LHCN-M2 (cell line): ENCODE data around the gene COPZ2. TPM values are rescaled to one million over a fixed set of nuclear protein-coding genes. Genes with fewer than 3 reads are reported as not detected.
A peak's percentile ranks its signal among the peaks of the same experiment; 100 is the strongest.

ENCODE experiments used
- DNase-seq: peaks from one replicate; pipeline ENCODE4 v3.0.0-alpha.2; 2012; ENCODE audit warnings: low read depth
- total RNA-seq: library from RNA; depleted of rRNA; stranded (reverse); fragments of >200 nt; gene quantifications from 2 replicates; pipeline ENCODE4 v1.2.3, GENCODE V29; 2014; rRNA removed

The COPZ2 gene
- total RNA-seq, 1 experiment from 2014 or later: 70.4 TPM

DNA sequence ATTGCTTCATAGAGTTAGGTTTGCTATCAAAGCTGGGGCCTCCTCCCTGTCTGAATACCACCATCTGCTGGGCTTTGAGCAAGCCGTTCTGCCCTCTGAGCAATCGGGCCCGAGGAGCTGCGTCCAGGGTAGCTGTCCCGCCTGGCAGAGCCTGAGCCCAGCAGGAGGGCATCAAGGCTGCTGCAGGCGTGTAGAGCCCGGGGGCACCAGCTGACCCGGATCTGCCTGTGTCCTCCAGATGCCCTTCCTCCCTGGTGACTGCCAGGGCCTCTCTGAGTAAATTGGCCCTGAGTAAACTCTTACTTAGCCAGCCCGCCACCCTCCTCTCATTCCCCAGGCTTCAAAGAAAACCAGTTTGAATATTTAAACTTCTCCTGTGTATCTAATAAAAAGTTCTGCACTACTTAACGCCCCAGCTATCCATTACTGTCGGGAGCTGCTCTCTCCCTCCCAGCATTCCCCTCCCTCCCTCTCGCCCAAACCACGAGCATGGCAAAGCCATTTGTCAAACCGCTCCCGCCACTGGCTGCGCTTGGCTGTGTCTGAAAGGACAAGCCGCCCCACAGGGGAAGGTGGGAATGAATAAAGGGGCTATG is 50.3 kb downstream of the COPZ2 start:
- no peak for DNase-seq

- DNase-seq: no peak
These were observed 51.1 kb downstream of the COPZ2 start for GRCh38 chr17:47986520-47986919.

GRCh38 chr17:47983492-47984223 is 53.9 kb downstream of the COPZ2 start:
- DNase-seq: no peak

- DNase-seq: no peak
These were observed 54.8 kb downstream of the COPZ2 start for GRCh38 chr17:47982645-47983390.

GRCh38 chr17:47982091-47982617 is 55.4 kb downstream of the COPZ2 start:
- no peak for DNase-seq

DNA sequence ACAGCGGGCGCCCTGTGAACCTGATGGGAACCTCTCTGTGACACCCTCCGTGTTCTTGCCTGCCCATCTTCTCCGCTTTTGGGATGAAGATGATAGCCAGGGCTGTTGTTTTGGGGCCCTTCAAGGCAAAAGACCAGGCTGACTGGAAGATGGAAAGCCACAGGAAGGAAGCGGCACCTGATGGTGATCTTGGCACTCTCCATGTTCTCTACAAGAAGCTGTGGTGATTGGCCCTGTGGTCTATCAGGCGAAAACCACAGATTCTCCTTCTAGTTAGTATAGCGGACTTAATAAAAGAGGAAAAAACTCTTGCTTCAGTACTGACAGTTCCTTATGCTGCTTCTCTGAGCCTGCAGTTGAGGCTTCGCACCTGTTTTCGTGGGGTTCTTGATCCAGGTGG is 56.1 kb downstream of the COPZ2 start:
- no peak for DNase-seq

GRCh38 chr17:47980541-47980940 is 57.1 kb downstream of the COPZ2 start:
- DNase-seq: no peak

DNA sequence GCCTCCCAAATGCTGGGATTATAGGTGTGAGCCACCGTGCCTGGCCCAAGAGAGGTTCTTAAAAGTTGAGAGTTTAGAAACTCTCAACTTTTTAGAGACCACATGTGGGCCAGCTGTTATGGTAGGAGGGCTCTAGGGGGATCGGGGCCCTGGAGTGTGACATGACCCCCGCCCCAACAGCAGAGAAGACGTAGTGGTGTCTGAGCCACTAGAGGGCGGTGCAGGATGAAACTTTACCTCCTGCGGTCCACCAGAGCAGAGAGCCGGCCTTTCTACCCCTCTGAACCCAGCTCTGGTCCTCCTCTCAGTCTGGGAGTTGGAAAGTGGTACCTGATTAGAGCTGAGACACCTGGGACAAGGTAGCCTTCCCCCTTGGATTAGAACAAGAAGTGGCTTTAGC is 59.3 kb downstream of the COPZ2 start:
- DNase-seq: peak; percentile 47

Other genes starting within 250 kb of the COPZ2 start
- 15.3 and 21.4 TPM in 2 replicates for gene OSBPL7, start 216.0 kb downstream of the COPZ2 start, total RNA-seq
- gene MRPL10, start 206.3 kb downstream of the COPZ2 start, total RNA-seq: 45.4 and 47.5 TPM in 2 replicates
- gene LRRC46, start 206.1 kb downstream of the COPZ2 start, total RNA-seq: 0.45 and 1.4 TPM in 2 replicates
- gene SCRN2, start 196.5 kb downstream of the COPZ2 start, total RNA-seq: 59.8 and 60.2 TPM in 2 replicates
- not detected in 2 replicates for gene SP6, start 186.6 kb downstream of the COPZ2 start, total RNA-seq
- 1.7 and 3.4 TPM in 2 replicates for gene SP2, start 141.6 kb downstream of the COPZ2 start, total RNA-seq
- 47.6 and 54.1 TPM in 2 replicates for gene PNPO, start 96.2 kb downstream of the COPZ2 start, total RNA-seq
- not detected in 2 replicates for gene PRR15L, start 79.9 kb downstream of the COPZ2 start, total RNA-seq
- 93.8 and 94.9 TPM in 2 replicates for gene CDK5RAP3, start 66.7 kb downstream of the COPZ2 start, total RNA-seq
- 101 and 123 TPM in 2 replicates for gene NFE2L1, start 10.6 kb upstream of the COPZ2 start, total RNA-seq
- gene CBX1, start 63.7 kb upstream of the COPZ2 start, total RNA-seq: 103 and 104 TPM in 2 replicates
- 9.4 and 13.1 TPM in 2 replicates for gene SNX11, start 70.0 kb upstream of the COPZ2 start, total RNA-seq